Trophoblast cell (in vitro differentiated cells and primary cell): ENCODE results near the gene FUCA1.

ENCODE experiments used
- DNase-seq, 2 donors: peaks; one replicate each; pipeline ENCODE4 v3.0.0-alpha.2; 2016
- H2AFZ ChIP-seq: 2 replicates; pipeline ENCODE4 v1.6.1; 2013; ENCODE audit warnings: low read length, moderate library complexity, mild to moderate bottlenecking; ENCODE audit not compliant: insufficient read depth, poor library complexity
- H2AK5ac ChIP-seq: 2 replicates; pipeline ENCODE4 v1.6.1; 2013; ENCODE audit warnings: mild to moderate bottlenecking, low read length
- H2BK120ac ChIP-seq: 2 replicates; pipeline ENCODE4 v1.6.1; 2013; ENCODE audit warnings: low read length, mild to moderate bottlenecking, moderate library complexity; ENCODE audit not compliant: insufficient read depth, poor library complexity
- H2BK12ac ChIP-seq: 2 replicates; pipeline ENCODE4 v1.6.1; 2013; ENCODE audit warnings: mild to moderate bottlenecking, low read length, moderate library complexity
- H2BK5ac ChIP-seq: 2 replicates; pipeline ENCODE4 v1.6.1; 2013; ENCODE audit warnings: low read length, low read depth, moderate library complexity, mild to moderate bottlenecking; ENCODE audit not compliant: poor library complexity
- H3K14ac ChIP-seq: 2 replicates; pipeline ENCODE4 v1.6.1; 2013; ENCODE audit warnings: mild to moderate bottlenecking, low read length
- H3K18ac ChIP-seq: 2 replicates; pipeline ENCODE4 v1.6.1; 2013; ENCODE audit warnings: mild to moderate bottlenecking, low read length
- H3K23ac ChIP-seq: 2 replicates; pipeline ENCODE4 v1.6.1; 2013; ENCODE audit warnings: low read length
- H3K27ac ChIP-seq: 2 replicates; pipeline ENCODE4 v1.5.1; 2013; ENCODE audit warnings: low read depth, mild to moderate bottlenecking, inconsistent platforms, low read length, moderate library complexity
- H3K27me3 ChIP-seq: 2 replicates; pipeline ENCODE4 v1.6.1; 2013; ENCODE audit warnings: inconsistent platforms, mild to moderate bottlenecking, low read length, moderate library complexity; ENCODE audit not compliant: insufficient read depth
- H3K36me3 ChIP-seq, 2 experiments: 1 replicate in 1 of 2; 2 replicates in 1 of 2; pipeline ENCODE4 v1.6.1; 2013; ENCODE audit warnings: low read length in 2 of 2, mild to moderate bottlenecking in 2 of 2, moderate library complexity in 1 of 2; ENCODE audit not compliant: insufficient read depth in 2 of 2, control insufficient read depth in 1 of 2
- H3K4ac ChIP-seq: 2 replicates; pipeline ENCODE4 v1.6.1; 2013; ENCODE audit warnings: low read depth, mild to moderate bottlenecking, low read length, moderate library complexity
- H3K4me1 ChIP-seq, 2 experiments: 1 replicate in 1 of 2; 2 replicates in 1 of 2; pipeline ENCODE4 v1.6.1; 2013; ENCODE audit warnings: low read length in 2 of 2, mild to moderate bottlenecking in 2 of 2, moderate library complexity in 1 of 2; ENCODE audit not compliant: insufficient read depth in 2 of 2, control insufficient read depth in 1 of 2
- H3K4me2 ChIP-seq: 2 replicates; pipeline ENCODE4 v1.6.1; 2013; ENCODE audit warnings: inconsistent platforms, mild to moderate bottlenecking, low read length, moderate library complexity
- H3K4me3 ChIP-seq: 2 replicates; pipeline ENCODE4 v1.5.1; 2013; ENCODE audit warnings: mild to moderate bottlenecking, low read depth, low read length, inconsistent platforms
- H3K79me1 ChIP-seq: one replicate; pipeline ENCODE4 v1.6.1; 2013; ENCODE audit warnings: low read length
- H3K79me2 ChIP-seq: 2 replicates; pipeline ENCODE4 v1.6.1; 2013; ENCODE audit warnings: low read length, mild to moderate bottlenecking; ENCODE audit not compliant: control insufficient read depth, insufficient read depth, poor library complexity
- H3K9ac ChIP-seq: 2 replicates; pipeline ENCODE4 v1.6.1; 2013; ENCODE audit warnings: mild to moderate bottlenecking, low read length
- H3K9me3 ChIP-seq: 2 replicates; pipeline ENCODE4 v1.6.1; 2013; ENCODE audit warnings: low read depth, mild to moderate bottlenecking, control low read depth, inconsistent platforms, low read length; ENCODE audit not compliant: insufficient read depth
- H4K12ac ChIP-seq: 2 replicates; pipeline ENCODE4 v1.6.1; 2013; ENCODE audit warnings: low read depth, mild to moderate bottlenecking, low read length, moderate library complexity
- H4K8ac ChIP-seq: 2 replicates; pipeline ENCODE4 v1.6.1; 2013; ENCODE audit warnings: low read depth, mild to moderate bottlenecking, low read length, moderate library complexity
- H4K91ac ChIP-seq: one replicate; pipeline ENCODE4 v1.6.1; 2013; ENCODE audit warnings: low read depth, mild to moderate bottlenecking, low read length, moderate library complexity
- WGBS: extraction: QIAGEN DNeasy Blood & Tissue Kit; methylation state at CpG from one replicate; pipeline ENCODE4 v1.1.7; 2013; ENCODE audit warnings: missing lambda C conversion rate; ENCODE audit not compliant: insufficient read length, insufficient coverage; ENCODE audit errors: extremely low coverage; 5-methylcytosine and 5-hydroxymethylcytosine counted together

The FUCA1 gene

GRCh38 chr1:23909412-23909811, 41.3 kb upstream of the FUCA1 start:
- Histone ChIP-seq H3K27me3 (no peaks in the 10 kb centered on the region), H3K18ac (no peak overlapping the region), H2AFZ (no peak overlapping the region), H3K27ac (no peak overlapping the region), H3K23ac (no peak overlapping the region), H3K4me3 (no peak overlapping the region), H3K9me3 (no peaks in the 10 kb centered on the region), H3K4me2 (no peak overlapping the region), H3K9ac (no peak overlapping the region), H3K36me3 (no peaks in the 10 kb centered on the region), H4K91ac (no peak overlapping the region), H3K79me2 (no peaks in the 10 kb centered on the region), H2AK5ac (no peak overlapping the region), H2BK12ac (no peak overlapping the region), H4K12ac (no peak overlapping the region), H4K8ac (no peak overlapping the region), H3K4ac (no peak overlapping the region), H3K4me1 (peaks cover 0 to 3% of the 10 kb centered on the region in 2 experiments), H2BK5ac (no peak overlapping the region), H3K79me1 (no peaks in the 10 kb centered on the region), H2BK120ac (no peak overlapping the region), H3K14ac (no peak overlapping the region)
- no peak for DNase-seq
- no CpG with 5 or more reads among the region's 10 CpGs for WGBS

GRCh38 chr1:23908453-23909341, 40.6 kb upstream of the FUCA1 start:
- H3K23ac ChIP-seq = no peak overlapping the region
- H3K14ac ChIP-seq = no peak overlapping the region
- H2AK5ac ChIP-seq = no peak overlapping the region
- H3K4me2 ChIP-seq = no peak overlapping the region
- peaks cover 0 to 3% of the 10 kb centered on the region in 2 experiments for H3K4me1 ChIP-seq
- H3K79me1 ChIP-seq = no peaks in the 10 kb centered on the region
- no peaks in the 10 kb centered on the region for H3K79me2 ChIP-seq
- no peak overlapping the region for H4K8ac ChIP-seq
- no peak overlapping the region for H4K12ac ChIP-seq
- no peak overlapping the region for H3K27ac ChIP-seq
- H2BK5ac ChIP-seq = no peak overlapping the region
- H3K9me3 ChIP-seq = no peaks in the 10 kb centered on the region
- DNase-seq = no peak
- no peak overlapping the region for H4K91ac ChIP-seq
- no peak overlapping the region for H3K9ac ChIP-seq
- H2BK120ac ChIP-seq = no peak overlapping the region
- no peaks in the 10 kb centered on the region for H3K36me3 ChIP-seq
- WGBS = no CpG with 5 or more reads among the region's 9 CpGs
- H2AFZ ChIP-seq = no peak overlapping the region
- peaks cover 3% of the 10 kb centered on the region for H3K27me3 ChIP-seq
- no peak overlapping the region for H2BK12ac ChIP-seq
- H3K4me3 ChIP-seq = no peak overlapping the region
- no peak overlapping the region for H3K4ac ChIP-seq
- no peak overlapping the region for H3K18ac ChIP-seq

- Histone ChIP-seq H3K79me1 (no peaks in the 10 kb centered on the region), H2AK5ac (no peak overlapping the region), H4K12ac (no peak overlapping the region), H3K79me2 (no peaks in the 10 kb centered on the region), H3K18ac (no peak overlapping the region), H3K4me2 (no peak overlapping the region), H2BK120ac (no peak overlapping the region), H3K14ac (no peak overlapping the region), H3K9me3 (peaks cover 5% of the 10 kb centered on the region), H3K4me1 (peaks cover 0 to 4% of the 10 kb centered on the region in 2 experiments), H3K23ac (no peak overlapping the region), H3K27me3 (peaks cover 23% of the 10 kb centered on the region), H2BK12ac (no peak overlapping the region), H4K91ac (no peak overlapping the region), H3K9ac (no peak overlapping the region), H2BK5ac (no peak overlapping the region), H3K27ac (no peak overlapping the region), H2AFZ (no peak overlapping the region), H3K4me3 (no peak overlapping the region), H4K8ac (no peak overlapping the region), H3K36me3 (no peaks in the 10 kb centered on the region), H3K4ac (no peak overlapping the region)
- no peak for DNase-seq
- no CpG with 5 or more reads among the region's 1 CpG for WGBS
These were observed 38.6 kb upstream of the FUCA1 start for GRCh38 chr1:23906731-23907130.

GRCh38 chr1:23905461-23906025, 37.5 kb upstream of the FUCA1 start:
- H4K12ac ChIP-seq = no peak overlapping the region
- no peak overlapping the region for H3K18ac ChIP-seq
- H3K4me1 ChIP-seq = peaks cover 0 to 4% of the 10 kb centered on the region in 2 experiments
- peaks cover 5% of the 10 kb centered on the region for H3K9me3 ChIP-seq
- no peak overlapping the region for H3K4ac ChIP-seq
- no peak overlapping the region for H3K23ac ChIP-seq
- H2BK12ac ChIP-seq = no peak overlapping the region
- no CpG with 5 or more reads among the region's 7 CpGs for WGBS
- no peak overlapping the region for H4K91ac ChIP-seq
- H3K14ac ChIP-seq = no peak overlapping the region
- no peak overlapping the region for H3K27ac ChIP-seq
- no peak for DNase-seq
- H2BK120ac ChIP-seq = no peak overlapping the region
- H3K36me3 ChIP-seq = no peaks in the 10 kb centered on the region
- H2BK5ac ChIP-seq = no peak overlapping the region
- H3K79me2 ChIP-seq = no peaks in the 10 kb centered on the region
- H3K79me1 ChIP-seq = no peaks in the 10 kb centered on the region
- H3K9ac ChIP-seq = no peak overlapping the region
- no peak overlapping the region for H4K8ac ChIP-seq
- H3K27me3 ChIP-seq = peaks cover 23% of the 10 kb centered on the region
- no peak overlapping the region for H2AK5ac ChIP-seq
- H3K4me3 ChIP-seq = no peak overlapping the region
- H2AFZ ChIP-seq = no peak overlapping the region
- no peak overlapping the region for H3K4me2 ChIP-seq
